NCI-H1694 treated with DMSO at 0.1 percent for 48 hours (cell line): ENCODE measurements around the gene WDFY1.

Experiments used
- DNase-seq: peaks from one replicate; lab custom pipeline; 2025; lab: John Stamatoyannopoulos, UW

WDFY1 gene, protein sequence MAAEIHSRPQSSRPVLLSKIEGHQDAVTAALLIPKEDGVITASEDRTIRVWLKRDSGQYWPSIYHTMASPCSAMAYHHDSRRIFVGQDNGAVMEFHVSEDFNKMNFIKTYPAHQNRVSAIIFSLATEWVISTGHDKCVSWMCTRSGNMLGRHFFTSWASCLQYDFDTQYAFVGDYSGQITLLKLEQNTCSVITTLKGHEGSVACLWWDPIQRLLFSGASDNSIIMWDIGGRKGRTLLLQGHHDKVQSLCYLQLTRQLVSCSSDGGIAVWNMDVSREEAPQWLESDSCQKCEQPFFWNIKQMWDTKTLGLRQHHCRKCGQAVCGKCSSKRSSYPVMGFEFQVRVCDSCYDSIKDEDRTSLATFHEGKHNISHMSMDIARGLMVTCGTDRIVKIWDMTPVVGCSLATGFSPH

DNA sequence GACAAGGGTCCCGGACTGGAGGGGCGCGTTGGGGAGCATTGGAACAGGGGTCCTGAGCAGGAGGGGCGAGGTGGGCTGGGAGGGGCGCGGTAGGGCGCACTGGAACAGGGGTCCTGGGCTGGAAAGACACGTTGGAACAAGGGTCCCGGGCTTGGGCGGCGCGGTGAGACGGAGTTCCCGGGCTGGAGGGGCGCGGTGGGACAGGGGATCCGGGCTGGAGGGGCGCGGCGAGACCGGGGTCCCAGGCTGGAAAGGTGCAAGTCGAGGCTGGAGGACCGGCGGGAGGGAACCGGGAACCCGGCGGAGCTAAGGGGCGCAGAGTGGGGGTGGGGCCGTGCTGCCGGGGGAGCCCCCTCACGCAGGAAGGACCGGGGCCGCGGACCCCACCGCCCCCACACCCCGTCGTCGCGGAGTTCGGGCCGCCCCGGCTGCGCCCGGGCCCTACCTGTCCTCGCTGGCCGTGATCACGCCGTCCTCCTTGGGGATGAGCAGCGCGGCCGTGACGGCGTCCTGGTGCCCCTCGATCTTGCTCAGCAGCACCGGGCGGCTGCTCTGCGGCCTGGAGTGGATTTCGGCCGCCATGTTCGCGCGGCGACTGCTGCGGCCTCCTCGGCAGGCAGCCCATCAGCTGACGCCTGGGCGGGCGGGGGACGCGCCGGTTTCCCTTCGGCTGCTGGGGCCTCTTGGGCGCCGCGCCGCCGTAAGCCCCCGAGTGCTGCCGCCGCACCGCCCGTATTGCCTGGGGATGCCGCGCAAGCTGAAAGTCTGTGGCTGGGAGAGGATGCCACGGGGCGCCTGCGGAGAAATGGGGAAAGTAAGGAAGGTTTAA is at the start of gene WDFY1:
WDFY1 (minus strand) TSS at position 633 of the 829 bp plus-strand sequence; CDS start at position 582, 51 bp downstream.
- peak; percentile 72 for DNase-seq

DNA sequence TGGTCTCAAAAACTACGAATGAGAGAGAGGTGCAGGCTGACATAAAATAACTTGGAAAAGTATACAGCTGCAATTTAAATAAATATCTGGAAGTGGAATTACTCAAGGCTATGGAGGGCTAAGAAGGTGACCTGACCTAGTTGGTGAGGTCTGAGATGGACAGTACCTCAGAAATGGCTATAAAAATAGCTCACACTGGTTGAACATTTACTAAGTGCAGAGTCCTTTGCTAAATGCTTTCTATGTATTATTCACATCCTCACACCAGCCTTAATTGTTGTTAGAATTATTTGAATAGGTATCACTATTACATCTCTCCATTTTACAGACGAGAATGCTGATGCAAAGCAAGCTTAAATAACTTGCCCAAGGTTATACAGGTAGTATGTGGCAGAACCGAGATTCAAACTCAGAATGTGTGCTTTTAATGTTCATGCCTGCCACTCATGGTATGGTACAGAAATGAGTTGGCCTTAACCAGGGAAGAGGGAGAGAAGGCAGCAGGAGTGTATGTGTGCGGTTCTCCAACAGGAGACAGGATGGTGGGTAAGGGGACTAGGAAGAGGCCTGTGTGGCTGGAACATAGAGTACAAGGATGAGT is 49.5 kb upstream of the WDFY1 start:
- no peak for DNase-seq

DNA sequence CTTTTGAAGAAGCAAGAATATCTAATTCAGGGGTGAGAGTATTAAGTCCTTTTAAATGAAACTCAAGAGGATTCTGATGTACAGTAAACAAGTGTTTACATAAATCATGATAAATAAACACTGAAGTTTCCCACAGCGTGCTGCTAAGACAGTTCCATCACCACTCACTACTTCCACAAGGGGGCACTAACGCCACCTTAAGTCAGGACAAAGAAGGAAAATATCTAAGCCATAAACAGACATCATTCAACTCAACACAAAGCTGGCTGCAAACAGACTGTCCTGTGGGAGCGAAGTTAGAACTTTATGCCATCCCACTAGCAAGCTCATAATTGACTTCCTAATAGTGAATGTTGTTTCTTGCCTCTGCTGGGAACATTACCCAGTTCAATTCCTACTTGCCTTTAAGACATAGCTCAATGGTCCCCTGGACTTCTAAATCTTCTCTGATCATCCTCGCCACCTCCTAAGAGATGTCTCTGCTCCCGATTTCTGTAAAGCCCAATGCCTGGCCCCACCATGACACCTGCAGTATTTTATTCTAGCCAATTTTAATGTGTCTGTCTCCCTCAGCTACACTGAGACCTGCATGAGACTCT is 48.6 kb upstream of the WDFY1 start:
- DNase-seq, result peak; percentile 80

DNA sequence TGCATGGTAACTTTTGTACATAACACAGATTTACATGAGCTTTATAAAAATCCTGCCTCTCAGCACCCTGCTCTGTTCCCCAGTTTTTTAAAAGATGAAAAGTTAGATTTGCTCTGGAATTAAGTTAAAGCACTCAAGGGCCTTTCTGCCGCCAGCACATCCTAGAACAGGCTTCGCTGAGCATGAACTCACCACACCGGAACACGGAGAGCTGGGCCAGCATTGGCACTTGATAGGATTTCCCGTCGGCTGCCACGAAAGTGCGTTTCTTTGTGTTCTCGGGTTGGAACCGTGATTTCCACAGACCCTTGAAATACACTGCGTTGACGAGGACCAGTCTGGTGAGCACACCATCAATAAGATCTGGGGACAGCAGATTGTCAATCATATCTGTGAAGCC is 46.5 kb upstream of the WDFY1 start:
- DNase-seq, result no peak

DNA sequence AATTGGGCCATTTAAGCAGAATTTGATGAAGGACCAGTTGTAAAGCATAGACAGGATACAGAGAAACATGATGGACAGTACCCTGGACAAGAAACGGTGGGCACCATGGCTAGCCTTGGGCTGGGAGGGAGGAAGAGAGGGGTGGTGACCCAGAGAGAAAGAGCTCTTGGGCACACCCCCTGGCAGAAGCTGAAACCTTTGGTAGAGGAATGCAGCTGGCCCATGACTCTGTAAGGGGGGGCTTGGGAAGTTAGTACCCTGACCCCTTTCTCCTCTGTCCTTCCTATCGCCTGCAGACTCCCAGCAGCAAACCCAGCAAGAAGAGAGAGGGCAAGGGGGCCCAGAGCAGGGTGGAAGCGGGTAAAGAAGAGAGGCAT is 44.7 kb upstream of the WDFY1 start:
- no peak for DNase-seq

DNA sequence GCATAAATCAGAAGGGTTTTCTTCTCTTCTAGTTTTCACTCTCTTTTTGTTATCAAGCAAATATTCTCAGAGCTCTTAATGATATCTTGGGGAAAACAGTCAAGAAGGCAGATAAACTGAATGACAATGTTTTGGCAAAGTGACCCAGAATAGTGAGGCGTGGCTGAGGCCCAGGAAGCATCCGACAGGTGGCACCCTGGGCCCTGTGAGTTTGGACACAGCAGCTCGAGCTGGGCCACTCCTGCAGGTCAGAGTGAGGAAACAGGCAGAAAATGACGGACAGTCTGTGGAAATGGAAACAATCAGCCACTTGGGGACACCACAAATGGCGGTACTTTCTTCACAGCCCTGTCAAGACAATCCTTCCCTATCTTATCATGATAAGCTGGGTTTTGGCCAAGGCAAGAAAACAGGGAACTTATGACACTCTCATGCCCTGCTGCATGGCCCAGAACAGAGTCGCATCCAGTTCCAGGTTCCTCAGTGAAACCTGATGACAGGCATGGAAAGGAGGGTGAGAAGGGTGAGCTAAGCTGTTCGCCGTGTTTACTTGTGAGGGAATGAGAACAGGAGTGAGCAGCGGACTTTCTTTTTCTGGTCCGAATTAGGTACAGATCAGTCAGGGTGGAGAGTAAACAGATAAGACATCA is 44.2 kb upstream of the WDFY1 start:
- no peak for DNase-seq

DNA sequence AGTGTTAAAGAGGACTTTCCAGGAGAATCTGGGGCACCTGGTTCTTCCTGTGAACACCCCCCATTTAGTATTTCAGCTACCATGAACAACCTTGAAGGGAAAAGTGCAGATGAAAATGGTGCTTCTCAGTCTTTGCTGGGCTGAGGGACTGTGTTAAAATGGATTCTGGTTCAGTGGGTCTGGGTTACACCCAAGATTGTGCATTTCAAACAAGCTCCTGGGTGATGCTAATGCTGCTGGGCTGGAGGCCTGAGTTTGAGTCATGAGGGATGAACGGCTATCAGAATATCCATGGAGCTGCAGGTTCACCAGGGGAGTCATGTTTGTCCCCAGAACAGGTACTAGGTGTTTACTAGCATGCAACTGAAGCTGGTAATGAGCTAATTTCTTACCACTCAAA is 36.1 kb upstream of the WDFY1 start:
- no peak for DNase-seq

DNA sequence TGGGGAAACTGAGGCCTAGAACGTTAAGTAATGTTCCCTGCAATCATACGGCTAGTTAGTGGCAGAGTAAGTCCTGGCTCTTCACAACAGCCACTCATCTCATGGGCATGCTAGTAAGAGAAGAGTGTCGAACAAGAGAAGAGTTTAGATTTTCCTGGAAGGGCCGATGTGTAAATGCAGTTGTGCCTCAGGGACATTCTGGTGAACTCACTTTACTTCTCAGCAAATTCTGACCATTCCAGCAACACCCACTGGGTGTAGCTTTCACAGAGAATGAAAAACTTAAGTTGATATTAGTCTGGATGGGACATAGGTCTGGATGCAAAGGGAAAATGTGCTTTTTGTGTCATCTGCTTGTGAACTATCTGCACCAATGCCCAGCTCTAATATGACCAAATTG is 35.7 kb upstream of the WDFY1 start:
- no peak for DNase-seq

DNA sequence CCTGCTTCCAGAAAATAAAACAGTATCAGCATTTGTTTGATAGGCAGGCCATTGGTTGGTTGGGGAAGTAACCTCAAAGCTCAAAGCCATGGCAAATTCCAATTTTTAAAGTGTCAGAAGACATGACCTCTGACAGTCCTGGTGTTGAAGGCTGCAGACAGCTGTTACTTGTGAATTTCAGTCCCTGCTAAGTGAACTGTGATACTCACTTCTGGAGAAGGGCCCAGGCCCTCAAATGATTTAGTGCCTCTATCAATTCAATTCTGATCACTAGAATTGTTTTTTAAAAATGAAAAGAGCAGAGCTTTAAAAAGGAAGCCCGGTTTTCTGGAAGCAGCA is 35.2 kb upstream of the WDFY1 start:
- DNase-seq, result no peak

DNA sequence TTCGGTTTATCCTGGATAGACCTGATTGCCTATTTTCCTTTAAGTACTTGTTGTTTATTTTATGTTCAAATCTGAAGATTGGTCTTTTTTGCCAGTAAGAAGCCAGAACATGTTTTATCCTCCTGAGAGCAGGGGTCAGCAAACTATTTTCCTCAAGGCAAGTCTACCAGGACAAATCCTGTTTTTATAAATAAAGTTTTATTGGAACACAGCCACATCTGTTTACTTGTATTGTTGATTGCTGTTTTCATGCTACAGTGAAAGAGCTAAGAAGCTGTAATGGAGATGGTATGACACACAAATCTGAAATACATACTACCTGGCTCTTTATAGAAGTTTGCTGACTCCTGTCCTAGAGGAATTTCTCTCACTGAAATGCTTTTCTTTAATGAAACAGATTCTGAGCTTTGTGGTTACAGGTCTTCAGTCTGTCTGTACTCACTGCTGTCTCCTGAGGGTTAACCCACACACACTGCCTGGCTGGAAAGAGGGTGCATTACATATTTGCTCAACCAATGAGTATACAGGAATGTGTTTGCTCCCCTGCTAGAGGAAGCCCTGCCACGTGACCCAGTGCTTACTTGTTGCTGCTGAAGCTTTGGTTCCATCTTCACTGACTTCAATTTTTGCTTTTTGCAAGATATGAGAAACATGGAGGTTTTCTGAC is 34.7 kb upstream of the WDFY1 start:
- no peak for DNase-seq

DNA sequence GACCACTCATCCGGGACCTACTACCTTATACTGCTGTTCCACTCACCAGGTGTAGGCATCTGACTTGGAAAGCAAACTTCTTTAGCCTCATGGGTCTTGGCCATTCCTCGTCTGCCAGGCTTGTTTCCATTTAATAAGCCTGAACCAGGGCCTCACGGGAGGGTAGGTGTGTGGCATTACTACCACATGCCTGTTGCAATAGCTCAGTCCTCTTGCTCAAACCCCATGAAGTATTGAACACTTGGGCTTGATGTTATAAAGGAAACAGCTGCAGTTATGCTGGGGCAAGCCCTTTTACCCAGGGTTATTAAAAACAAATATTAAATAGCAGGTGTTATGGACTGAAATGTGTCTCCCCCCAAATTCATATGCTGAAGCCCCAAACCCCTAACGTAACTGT is 33.3 kb upstream of the WDFY1 start:
- DNase-seq, result no peak

DNA sequence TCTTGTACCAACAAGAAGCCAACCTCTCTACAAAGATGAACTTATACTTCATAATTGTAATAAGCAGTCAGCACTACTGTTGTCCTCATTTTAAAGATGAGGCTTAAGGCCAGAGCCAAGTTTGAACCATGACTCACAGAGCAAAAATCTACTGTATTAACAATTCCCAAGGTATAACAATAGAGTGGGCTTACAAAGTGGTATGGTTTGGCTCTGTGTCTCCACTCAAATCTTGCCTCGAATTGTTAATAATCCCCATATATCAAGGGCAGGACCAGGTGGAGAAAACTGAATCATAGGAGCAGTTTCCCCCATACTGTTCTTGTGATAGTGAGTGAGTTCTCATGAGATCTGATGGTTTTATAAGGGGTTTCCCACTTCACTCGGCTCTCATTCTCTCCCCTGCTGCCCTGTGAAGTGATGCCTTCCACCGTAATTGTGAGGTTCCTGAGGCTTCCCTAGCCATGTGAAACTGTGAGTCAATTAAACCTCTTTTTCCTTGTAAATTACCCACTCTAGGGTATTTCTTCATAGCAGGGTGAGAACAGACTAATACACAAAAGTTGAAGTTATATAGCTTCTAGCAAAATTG is 31.6 kb upstream of the WDFY1 start:
- DNase-seq, result no peak

DNA sequence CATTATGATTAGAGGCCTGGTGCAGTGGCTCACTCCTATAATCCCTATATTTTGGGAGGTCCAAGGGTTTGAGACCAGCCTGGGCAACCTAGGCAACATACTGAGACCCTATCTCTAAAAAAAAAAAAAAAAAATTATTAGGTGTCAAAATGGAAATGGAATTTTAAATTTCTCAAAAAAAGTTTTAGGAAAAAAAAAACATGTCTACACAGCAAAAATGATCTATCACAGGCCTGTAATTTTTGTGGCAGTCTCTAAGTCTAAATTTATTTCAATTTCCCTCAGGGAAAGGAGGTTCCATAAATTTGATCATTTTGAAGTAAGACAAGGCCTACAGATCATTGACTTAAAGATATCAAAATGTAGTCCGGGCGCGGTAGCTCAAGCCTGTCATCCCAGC is 28.5 kb upstream of the WDFY1 start:
- DNase-seq, result no peak

DNA sequence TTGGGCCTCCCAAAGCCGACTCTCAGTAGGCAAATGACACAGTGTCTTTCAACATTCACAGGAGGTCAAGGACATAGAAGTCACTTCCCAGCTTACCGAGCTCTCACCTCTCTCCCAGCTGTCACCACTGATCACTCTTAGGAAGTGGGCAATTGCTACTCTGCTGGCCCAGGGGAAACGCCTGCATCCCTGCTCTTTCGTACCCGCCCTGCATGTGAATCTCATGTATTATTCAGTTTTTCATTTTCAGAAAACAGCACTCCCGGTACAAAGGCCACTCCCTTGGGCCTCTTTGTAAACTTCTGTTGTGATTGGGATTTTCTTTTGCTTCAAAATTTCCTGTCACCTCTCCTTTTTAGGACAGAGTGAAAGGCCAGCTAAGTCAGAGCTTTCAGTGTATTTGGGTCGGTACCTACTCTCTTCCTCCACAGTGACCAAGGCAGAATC is 27.5 kb upstream of the WDFY1 start:
- DNase-seq, result no peak

DNA sequence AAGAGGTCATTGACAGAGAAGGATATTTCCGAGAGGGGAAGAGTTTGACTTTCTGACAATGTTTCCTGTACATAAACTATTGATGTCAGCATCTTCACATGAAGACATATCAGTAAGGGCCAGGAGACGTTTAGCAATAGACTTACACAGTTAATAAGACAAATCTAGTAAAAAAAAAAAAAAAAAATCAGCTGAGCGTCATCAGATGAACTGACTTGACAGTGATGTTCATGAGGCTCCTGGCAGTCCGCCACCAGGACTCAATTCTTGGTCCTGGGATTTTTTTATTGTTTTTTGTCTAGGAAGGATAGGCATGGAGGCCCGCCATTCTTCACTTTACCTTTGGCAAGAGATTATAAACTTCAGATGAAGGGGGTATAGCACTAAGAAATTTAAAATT is 26.6 kb upstream of the WDFY1 start:
- DNase-seq, result no peak

DNA sequence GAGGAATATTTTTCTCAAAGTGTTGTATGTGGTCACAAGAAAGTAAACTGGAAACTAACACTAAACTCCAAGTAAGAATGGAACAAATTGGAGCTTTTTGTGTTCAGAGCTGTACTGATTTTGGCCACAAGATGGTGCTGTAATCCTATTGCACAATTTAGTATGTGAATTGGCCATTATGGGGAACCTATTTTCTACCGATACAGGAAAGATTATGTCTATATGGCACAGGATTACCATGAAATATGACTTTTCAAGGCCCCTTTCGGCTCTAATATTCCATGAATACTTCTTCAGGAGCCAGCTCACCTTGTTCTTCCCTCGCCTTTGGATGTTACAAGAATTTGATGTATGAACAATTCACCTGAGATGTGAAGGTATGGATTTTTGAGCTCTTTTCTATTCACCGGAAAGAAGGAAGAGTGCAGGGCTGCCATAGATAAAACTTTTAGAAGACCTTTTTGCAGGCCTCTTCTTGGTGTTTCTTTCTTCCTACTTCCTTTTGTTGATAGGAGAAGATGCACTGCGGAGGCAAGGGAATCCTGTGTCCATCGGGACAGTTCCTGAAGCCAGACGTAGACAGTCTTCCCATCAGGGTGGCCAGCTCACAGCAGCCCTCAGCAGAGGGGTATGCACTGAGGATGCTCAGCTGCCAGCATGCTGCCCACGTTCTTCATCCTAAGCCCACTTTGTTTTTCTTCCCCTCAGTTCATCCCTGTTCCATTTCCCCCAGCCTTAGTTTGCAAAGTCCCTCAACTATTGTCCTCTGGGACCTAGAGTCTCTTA is 25.4 kb upstream of the WDFY1 start:
- DNase-seq, result peak; percentile 32

DNA sequence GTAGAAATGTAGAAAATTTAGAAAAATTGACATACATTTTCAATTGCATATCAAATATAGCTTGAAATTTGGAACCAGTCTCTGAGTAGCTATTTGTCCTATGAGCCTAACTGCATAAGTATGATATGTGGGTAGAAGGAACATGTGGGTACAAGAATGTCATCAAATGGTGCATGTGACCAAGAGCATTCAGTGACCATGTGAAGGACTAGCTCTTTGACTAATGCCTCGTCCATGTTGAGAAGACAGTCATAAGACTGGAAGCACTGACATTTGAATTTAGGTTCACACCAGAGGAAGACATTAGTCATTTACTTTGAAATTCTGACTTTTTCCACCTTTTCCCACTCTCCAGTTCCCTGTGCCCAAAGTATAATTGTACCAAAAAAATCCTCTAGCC is 24.7 kb upstream of the WDFY1 start:
- DNase-seq, result no peak

DNA sequence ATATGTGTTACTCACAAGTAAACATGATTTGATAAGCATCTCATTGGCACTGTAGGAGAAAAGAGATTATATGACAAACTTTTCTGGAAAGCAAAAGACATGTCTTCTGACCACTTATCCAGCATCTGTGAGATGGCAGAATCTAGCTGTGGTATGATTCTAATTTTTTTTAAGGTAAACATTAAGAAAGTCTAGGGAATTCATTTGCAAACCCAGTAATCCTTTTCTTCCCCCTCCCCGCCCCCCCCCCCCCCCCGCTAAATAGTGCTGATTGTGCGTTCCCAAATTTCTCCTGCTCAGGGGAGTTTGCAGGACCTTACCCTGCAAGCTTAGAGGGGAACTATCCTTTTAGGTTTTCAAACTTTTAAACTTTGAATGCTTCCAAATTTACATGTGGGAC is 24.2 kb upstream of the WDFY1 start:
- DNase-seq, result no peak

DNA sequence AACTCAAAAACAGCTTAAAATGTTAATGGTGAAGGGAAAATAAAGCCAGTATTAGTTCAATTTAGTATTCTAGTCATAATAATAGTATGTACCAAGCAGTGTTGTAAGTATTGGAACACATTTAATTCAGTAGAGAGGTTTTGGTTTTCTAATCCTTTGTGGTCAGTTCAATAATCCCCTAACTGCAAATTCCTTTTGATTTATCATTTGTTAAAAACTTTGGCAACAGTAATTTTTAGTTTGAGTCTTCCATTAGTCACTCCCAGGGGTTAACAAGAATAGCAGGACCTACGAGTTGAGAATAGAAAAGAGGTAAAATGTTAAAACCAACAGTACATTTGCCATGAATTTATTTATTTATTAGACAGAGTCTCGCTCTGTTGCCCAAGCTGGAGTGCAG is 22.8 kb upstream of the WDFY1 start:
- DNase-seq, result no peak

DNA sequence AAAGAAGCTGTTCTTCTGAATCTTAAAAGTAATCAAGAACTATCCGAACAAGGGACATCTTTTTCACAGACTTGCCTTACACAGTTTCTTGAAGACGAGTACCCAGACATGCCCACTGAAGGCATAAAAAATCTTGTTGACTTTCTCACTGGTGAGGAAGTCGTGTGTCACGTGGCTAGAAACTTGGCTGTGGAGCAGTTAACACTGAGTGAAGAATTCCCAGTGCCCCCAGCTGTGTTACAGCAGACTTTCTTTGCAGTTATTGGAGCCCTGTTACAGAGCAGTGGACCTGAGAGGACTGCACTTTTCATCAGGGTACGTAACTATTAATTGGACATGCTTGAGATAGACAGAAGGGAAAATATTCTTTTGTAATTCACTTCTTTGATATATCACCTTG is 14.6 kb upstream of the WDFY1 start:
- DNase-seq, result no peak
